Caco-2 (cell line): ENCODE measurements around the gene WDR72. TPM values are rescaled to one million over a fixed set of nuclear protein-coding genes. Genes with fewer than 3 reads are reported as not detected.

Experiments
- BruUV-seq: library from RNA; stranded (reverse); fragments of 400-500 nt; replicated peaks from 2 replicates; lab custom pipeline; 2021; lab: Mats Ljungman, UMichigan
- CTCF ChIA-PET: fragments of 300-600 bp; sonication (Branson Sonifier 250); formaldehyde crosslinking; loops from one replicate; lab custom pipeline; 2022; ENCODE audit warnings: antibody characterized with exemption; lab: Charles Lee
- POLR2A ChIA-PET: fragments of 300-600 bp; sonication (Branson Sonifier 250); formaldehyde crosslinking; loops from one replicate; lab custom pipeline; 2022; ENCODE audit warnings: antibody characterized with exemption; lab: Charles Lee
- DNase-seq, 2 experiments: peaks; one replicate each; pipeline versions ENCODE4 v3.0.0 to v3.0.0-alpha.2; 2020 to 2022
- H3K27me3 ChIP-seq: replicated peaks from 2 replicates; pipeline ENCODE4 v1.6.0; 2011; ENCODE audit warnings: low read length; ENCODE audit not compliant: control insufficient read depth, insufficient read depth
- H3K36me3 ChIP-seq: 2 replicates; pipeline ENCODE4 v1.5.1; 2011; ENCODE audit warnings: low read length; ENCODE audit not compliant: control insufficient read depth, insufficient read depth
- H3K4me1 ChIP-seq: fragments of 250-450 bp; sonication (Bioruptor Pico); 2 replicates; pipeline ENCODE4 v1.5.1; 2020; ENCODE audit warnings: mild to moderate bottlenecking
- H3K4me3 ChIP-seq: 2 replicates; pipeline ENCODE4 v1.5.1; 2011; ENCODE audit warnings: low read depth, mild to moderate bottlenecking, control low read depth, low read length
- H3K9me3 ChIP-seq: fragments of 250-450 bp; sonication (Bioruptor Pico); 2 replicates; pipeline ENCODE4 v1.5.1; 2020; ENCODE audit warnings: mild to moderate bottlenecking, moderate library complexity
- H3K27ac Mint-ChIP-seq: one replicate; pipeline ENCODE4 v1.8.0; 2022; ENCODE audit warnings: mixed read lengths; ENCODE audit not compliant: unreplicated experiment
- H3K27me3 Mint-ChIP-seq: one replicate; pipeline ENCODE4 v1.8.0; 2022; ENCODE audit warnings: mixed read lengths; ENCODE audit not compliant: insufficient read depth, unreplicated experiment
- H3K36me3 Mint-ChIP-seq: one replicate; pipeline ENCODE4 v1.8.0; 2022; ENCODE audit warnings: mild to moderate bottlenecking, mixed read lengths; ENCODE audit not compliant: insufficient read depth, unreplicated experiment
- H3K4me1 Mint-ChIP-seq: one replicate; pipeline ENCODE4 v1.8.0; 2022; ENCODE audit warnings: low read depth, mixed read lengths; ENCODE audit not compliant: unreplicated experiment
- H3K4me3 Mint-ChIP-seq: one replicate; pipeline ENCODE4 v1.8.0; 2022; ENCODE audit warnings: mild to moderate bottlenecking, moderate library complexity, mixed read lengths; ENCODE audit not compliant: unreplicated experiment
- H3K9me3 Mint-ChIP-seq: one replicate; pipeline ENCODE4 v1.8.0; 2022; ENCODE audit warnings: mixed read lengths; ENCODE audit not compliant: unreplicated experiment
- CTCF ChIP-seq, 2 experiments: fragments of 200-600 bp in 1 of 2; IDR thresholded peaks; 1 replicate in 1 of 2; 2 replicates in 1 of 2; pipeline versions ENCODE4 v1.5.1 to v1.8.0; 2011 to 2022; ENCODE audit warnings: antibody characterized with exemption in 1 of 2, control low read depth in 1 of 2, inconsistent platforms in 1 of 2, low read depth in 1 of 2, low read length in 1 of 2, mild to moderate bottlenecking in 1 of 2, moderate library complexity in 1 of 2; ENCODE audit not compliant: insufficient read depth in 1 of 2, severe bottlenecking in 1 of 2, unreplicated experiment in 1 of 2
- intact Hi-C: fragments of 100-400 bp; cut with micrococcal nuclease; formaldehyde crosslinking; loops from one replicate; pipeline ENCODE4 v1.10.0; 2022; ENCODE audit not compliant: unreplicated experiment
- total RNA-seq: library from RNA; stranded (reverse); gene quantifications from 2 replicates; pipeline ENCODE4 v1.2.3, GENCODE V29; 2022

Gene WDR72
- total RNA-seq, 1 experiment from 2014 or later = 11.2 TPM

- no peak for TF ChIP-seq CTCF (IDR thresholded peaks at IDR 0.05; ENCODE audit: insufficient read depth in 1 of 2, low read depth in 1 of 2, low read length in 1 of 2, severe bottlenecking in 1 of 2, unreplicated experiment in 1 of 2)
- no peaks in the 10 kb centered on the region for H3K36me3 ChIP-seq
- intact Hi-C loops = no loop called here
- no peak overlapping the region for H3K27ac Mint-ChIP-seq
- H3K4me1 Mint-ChIP-seq = no peaks in the 10 kb centered on the region
- no peaks in the 10 kb centered on the region for H3K27me3 ChIP-seq
- no peak for DNase-seq
- no peak overlapping the region for H3K4me3 Mint-ChIP-seq
- no TSS peak for BruUV-seq
- no peak overlapping the region for H3K4me3 ChIP-seq
- H3K4me1 ChIP-seq = no peaks in the 10 kb centered on the region
- ChIA-PET POLR2A (no interaction called here), CTCF (no interaction called here)
- H3K27me3 Mint-ChIP-seq = no peaks in the 10 kb centered on the region
- H3K9me3 Mint-ChIP-seq = no peaks in the 10 kb centered on the region
- no peaks in the 10 kb centered on the region for H3K9me3 ChIP-seq
- H3K36me3 Mint-ChIP-seq = no peaks in the 10 kb centered on the region
Measured at GRCh38 chr15:53477981-53478766, 281.3 kb downstream of the WDR72 start.

GRCh38 chr15:53473886-53474285, 285.6 kb downstream of the WDR72 start:
- Histone ChIP-seq H3K4me3 (no peak overlapping the region), H3K9me3 (no peaks in the 10 kb centered on the region), H3K4me1 (no peaks in the 10 kb centered on the region), H3K36me3 (no peaks in the 10 kb centered on the region), H3K27me3 (no peaks in the 10 kb centered on the region)
- H3K4me1 Mint-ChIP-seq = no peaks in the 10 kb centered on the region
- intact Hi-C loops = no loop called here
- no peak overlapping the region for H3K27ac Mint-ChIP-seq
- H3K27me3 Mint-ChIP-seq = peaks cover 2% of the 10 kb centered on the region
- ChIA-PET CTCF (no interaction called here), POLR2A (no interaction called here)
- no peaks in the 10 kb centered on the region for H3K9me3 Mint-ChIP-seq
- no peak for DNase-seq
- peak in 1 of 2 experiments; percentile 6 for TF ChIP-seq CTCF (IDR thresholded peaks at IDR 0.05; ENCODE audit: insufficient read depth in 1 of 2, low read depth in 1 of 2, low read length in 1 of 2, severe bottlenecking in 1 of 2, unreplicated experiment in 1 of 2)
- BruUV-seq = no TSS peak
- H3K36me3 Mint-ChIP-seq = no peaks in the 10 kb centered on the region
- no peak overlapping the region for H3K4me3 Mint-ChIP-seq

GRCh38 chr15:53473435-53473834, 286.0 kb downstream of the WDR72 start:
- intact Hi-C loops = no loop called here
- Histone ChIP-seq H3K9me3 (no peaks in the 10 kb centered on the region), H3K36me3 (no peaks in the 10 kb centered on the region), H3K4me1 (no peaks in the 10 kb centered on the region), H3K4me3 (no peak overlapping the region), H3K27me3 (no peaks in the 10 kb centered on the region)
- Mint-ChIP-seq H3K27ac (no peak overlapping the region), H3K27me3 (peaks cover 2% of the 10 kb centered on the region), H3K36me3 (no peaks in the 10 kb centered on the region), H3K4me1 (no peaks in the 10 kb centered on the region), H3K9me3 (no peaks in the 10 kb centered on the region), H3K4me3 (no peak overlapping the region)
- TF ChIP-seq CTCF (IDR thresholded peaks at IDR 0.05; ENCODE audit: insufficient read depth in 1 of 2, low read depth in 1 of 2, low read length in 1 of 2, severe bottlenecking in 1 of 2, unreplicated experiment in 1 of 2) = no peak
- ChIA-PET CTCF (no interaction called here), POLR2A (no interaction called here)
- no peak for DNase-seq
- BruUV-seq = no TSS peak
